HG02610 (cell line): ENCODE data around the gene LY9.

Source experiments
- ATAC-seq: cut with Tn5 transposase; IDR thresholded peaks from one replicate; pipeline ENCODE4 v1.9.1; 2021; ENCODE audit warnings: mild to moderate bottlenecking, moderate library complexity; ENCODE audit not compliant: unreplicated experiment

Gene LY9

GRCh38 chr1:160800645-160801408 lies 4.9 kb downstream of the LY9 start:
- ATAC-seq = no peak

- ATAC-seq = no peak
Measured at GRCh38 chr1:160801836-160802580, 6.0 kb downstream of the LY9 start.

- no peak for ATAC-seq
Measured at GRCh38 chr1:160806109-160806665, 10.2 kb downstream of the LY9 start.

- ATAC-seq = no peak
Measured at GRCh38 chr1:160806784-160807183, 10.8 kb downstream of the LY9 start.

GRCh38 chr1:160807247-160807646 lies 11.3 kb downstream of the LY9 start:
- ATAC-seq = no peak

GRCh38 chr1:160807738-160808137 lies 11.8 kb downstream of the LY9 start:
- ATAC-seq = no peak

GRCh38 chr1:160808289-160808688 lies 12.3 kb downstream of the LY9 start:
- no peak for ATAC-seq

- no peak for ATAC-seq
Measured at GRCh38 chr1:160810486-160810885, 14.5 kb downstream of the LY9 start.

- ATAC-seq = no peak
Measured at GRCh38 chr1:160811147-160811546, 15.2 kb downstream of the LY9 start.

- ATAC-seq = peak; percentile 86
Measured at GRCh38 chr1:160813215-160813614, 17.2 kb downstream of the LY9 start.

- no peak for ATAC-seq
Measured at GRCh38 chr1:160814316-160814715, 18.3 kb downstream of the LY9 start.

GRCh38 chr1:160814856-160815255 lies 18.9 kb downstream of the LY9 start:
- no peak for ATAC-seq

- no peak for ATAC-seq
Measured at GRCh38 chr1:160818207-160818937, 22.4 kb downstream of the LY9 start.

GRCh38 chr1:160819186-160819585 lies 23.2 kb downstream of the LY9 start:
- ATAC-seq = no peak

GRCh38 chr1:160821627-160822026 lies 25.7 kb downstream of the LY9 start:
- no peak for ATAC-seq

- ATAC-seq = no peak
Measured at GRCh38 chr1:160823296-160823695, 27.3 kb downstream of the LY9 start.

- ATAC-seq = no peak
Measured at GRCh38 chr1:160826546-160826945, 30.6 kb downstream of the LY9 start.

GRCh38 chr1:160827418-160827817 lies 31.4 kb downstream of the LY9 start:
- ATAC-seq = no peak

- ATAC-seq = no peak
Measured at GRCh38 chr1:160829766-160830165, 33.8 kb downstream of the LY9 start.

- ATAC-seq = no peak
Measured at GRCh38 chr1:160830321-160831153, 34.6 kb downstream of the LY9 start.
